HepG2 (cell line): Measurements from ENCODE around the gene MEF2D. TPM values are rescaled to one million over a fixed set of nuclear protein-coding genes. Genes with fewer than 3 reads are reported as not detected.
A peak's percentile ranks its signal among the peaks of the same experiment; 100 is the strongest.

ENCODE experiments used
- HDAC2 ChIP-seq: sonication (generic); formaldehyde crosslinking; IDR thresholded peaks from 2 replicates; pipeline ENCODE4 v1.4.0; 2020; ENCODE audit warnings: missing genetic modification reagents
- HIC2 ChIP-seq: sonication (generic); formaldehyde crosslinking; IDR thresholded peaks from 2 replicates; pipeline ENCODE4 v1.9.0; 2022; ENCODE audit warnings: low read depth, missing genetic modification reagents
- ISL2 ChIP-seq: sonication (generic); formaldehyde crosslinking; IDR thresholded peaks from 2 replicates; pipeline ENCODE4 v1.5.0; 2020; ENCODE audit warnings: missing genetic modification reagents
- NCOR1 ChIP-seq: fragments of 200-600 bp; sonication (generic); IDR thresholded peaks from 2 replicates; pipeline ENCODE4 v1.7.0; 2017; ENCODE audit warnings: antibody characterized with exemption, low read length, borderline replicate concordance
- PHF5A ChIP-seq: IDR thresholded peaks from one replicate; pipeline ENCODE4 v1.6.1; 2018; ENCODE audit warnings: low read depth, missing genetic modification reagents; ENCODE audit not compliant: unreplicated experiment
- RCOR2 ChIP-seq: IDR thresholded peaks from 2 replicates; pipeline ENCODE4 v1.6.1; 2016; ENCODE audit warnings: missing biosample characterization, missing genetic modification reagents
- RNF2 ChIP-seq: fragments of 450-650 bp; conservative IDR thresholded peaks from 2 replicates; pipeline ENCODE4 v1.6.1; 2016; ENCODE audit warnings: low read depth
- RORA ChIP-seq: sonication (generic); formaldehyde crosslinking; IDR thresholded peaks from 2 replicates; pipeline ENCODE4 v1.5.0; 2020; ENCODE audit warnings: mild to moderate bottlenecking, missing genetic modification reagents, moderate library complexity
- TRIM22 ChIP-seq: fragments of 450-650 bp; IDR thresholded peaks from 2 replicates; pipeline ENCODE4 v1.6.1; 2017
- YY1 ChIP-seq: IDR thresholded peaks from 2 replicates; pipeline ENCODE4 v1.6.1; 2011; ENCODE audit warnings: low read length, low read depth, moderate library complexity, mild to moderate bottlenecking; ENCODE audit not compliant: insufficient read depth, insufficient replicate concordance
- ZNF121 ChIP-seq: sonication (generic); formaldehyde crosslinking; IDR thresholded peaks from 2 replicates; pipeline ENCODE4 v1.5.0; 2020; ENCODE audit warnings: mild to moderate bottlenecking, missing genetic modification reagents
- ZNF30 ChIP-seq: sonication (generic); formaldehyde crosslinking; IDR thresholded peaks from 2 replicates; pipeline ENCODE4 v1.5.0; 2020; ENCODE audit warnings: mild to moderate bottlenecking, missing genetic modification reagents
- ZNF567 ChIP-seq: sonication (generic); formaldehyde crosslinking; IDR thresholded peaks from 2 replicates; pipeline ENCODE4 v1.8.1; 2023; ENCODE audit warnings: mild to moderate bottlenecking, missing genetic modification reagents, borderline replicate concordance
- ZNF7 ChIP-seq: IDR thresholded peaks from 2 replicates; pipeline ENCODE4 v1.6.1; 2016; ENCODE audit warnings: missing biosample characterization, missing genetic modification reagents
- ZZZ3 ChIP-seq: sonication (generic); formaldehyde crosslinking; IDR thresholded peaks from 2 replicates; pipeline ENCODE4 v1.4.0; 2020; ENCODE audit warnings: missing genetic modification reagents, mild to moderate bottlenecking, borderline replicate concordance
- polyA plus RNA-seq, 8 experiments: library from polyadenylated mRNA; depleted of rRNA in 3 of 8; stranded (reverse) in 7 of 8; unstranded in 1 of 8; fragments of >200 nt; fragmentation: Illumina TruSeq in 4 of 8; extraction: Trizol in 4 of 8; gene quantifications; 2 replicates each; pipeline versions ENCODE4 v1.2.1 to v1.2.3, GENCODE V29; 2011 to 2016; ENCODE audit warnings: low read depth in 4 of 8, missing spikeins in 1 of 8, mixed read lengths in 1 of 8; ENCODE audit not compliant: insufficient read depth in 1 of 8
- total RNA-seq, 5 experiments: library from RNA; depleted of rRNA; stranded (reverse); fragments of >200 nt; fragmentation: Illumina TruSeq; extraction: Trizol; gene quantifications; 2 replicates each; pipeline ENCODE4 v1.2.3, GENCODE V29; 2016; ENCODE audit warnings: low read depth in 1 of 5
- TF ChIP-seq, protein P1 (sequence below): sonication (generic); formaldehyde crosslinking; IDR thresholded peaks from 2 replicates; pipeline ENCODE4 v1.4.0; 2020; ENCODE audit warnings: missing genetic modification reagents
- TF ChIP-seq, protein P2 (sequence below): sonication (generic); formaldehyde crosslinking; IDR thresholded peaks from 2 replicates; pipeline ENCODE4 v1.4.0; 2020; ENCODE audit warnings: low read depth, missing genetic modification reagents

MEF2D gene
- total and polyA plus RNA-seq, 2 of the 13 experiments (the other 11 are each of a cell fraction or from before 2014, with no cell fraction given) = 1.6 to 3.9 TPM

- TF ChIP-seq TRIM22 (no peak), ZNF30 (CRISPR knock-in tag) (peak; percentile 82), ZZZ3 (CRISPR knock-in tag) (no peak), ZNF7 (no peak), NCOR1 (0 out of 2 replicates have a peak, but pooled peaks have one; percentile 19), RCOR2 (no peak), ISL2 (no peak), HIC2 (peak; percentile 89), ZNF567 (CRISPR knock-in tag) (no peak), RORA (CRISPR knock-in tag) (no peak), YY1 (peak; percentile 33), ZNF121 (CRISPR knock-in tag) (no peak), PHF5A (CRISPR knock-in tag) (no peak), HDAC2 (CRISPR knock-in tag) (peak; percentile 37; the same call in 1 of the 2 replicates), RNF2 (peak; percentile 89)
- TF ChIP-seq, protein P1, sequence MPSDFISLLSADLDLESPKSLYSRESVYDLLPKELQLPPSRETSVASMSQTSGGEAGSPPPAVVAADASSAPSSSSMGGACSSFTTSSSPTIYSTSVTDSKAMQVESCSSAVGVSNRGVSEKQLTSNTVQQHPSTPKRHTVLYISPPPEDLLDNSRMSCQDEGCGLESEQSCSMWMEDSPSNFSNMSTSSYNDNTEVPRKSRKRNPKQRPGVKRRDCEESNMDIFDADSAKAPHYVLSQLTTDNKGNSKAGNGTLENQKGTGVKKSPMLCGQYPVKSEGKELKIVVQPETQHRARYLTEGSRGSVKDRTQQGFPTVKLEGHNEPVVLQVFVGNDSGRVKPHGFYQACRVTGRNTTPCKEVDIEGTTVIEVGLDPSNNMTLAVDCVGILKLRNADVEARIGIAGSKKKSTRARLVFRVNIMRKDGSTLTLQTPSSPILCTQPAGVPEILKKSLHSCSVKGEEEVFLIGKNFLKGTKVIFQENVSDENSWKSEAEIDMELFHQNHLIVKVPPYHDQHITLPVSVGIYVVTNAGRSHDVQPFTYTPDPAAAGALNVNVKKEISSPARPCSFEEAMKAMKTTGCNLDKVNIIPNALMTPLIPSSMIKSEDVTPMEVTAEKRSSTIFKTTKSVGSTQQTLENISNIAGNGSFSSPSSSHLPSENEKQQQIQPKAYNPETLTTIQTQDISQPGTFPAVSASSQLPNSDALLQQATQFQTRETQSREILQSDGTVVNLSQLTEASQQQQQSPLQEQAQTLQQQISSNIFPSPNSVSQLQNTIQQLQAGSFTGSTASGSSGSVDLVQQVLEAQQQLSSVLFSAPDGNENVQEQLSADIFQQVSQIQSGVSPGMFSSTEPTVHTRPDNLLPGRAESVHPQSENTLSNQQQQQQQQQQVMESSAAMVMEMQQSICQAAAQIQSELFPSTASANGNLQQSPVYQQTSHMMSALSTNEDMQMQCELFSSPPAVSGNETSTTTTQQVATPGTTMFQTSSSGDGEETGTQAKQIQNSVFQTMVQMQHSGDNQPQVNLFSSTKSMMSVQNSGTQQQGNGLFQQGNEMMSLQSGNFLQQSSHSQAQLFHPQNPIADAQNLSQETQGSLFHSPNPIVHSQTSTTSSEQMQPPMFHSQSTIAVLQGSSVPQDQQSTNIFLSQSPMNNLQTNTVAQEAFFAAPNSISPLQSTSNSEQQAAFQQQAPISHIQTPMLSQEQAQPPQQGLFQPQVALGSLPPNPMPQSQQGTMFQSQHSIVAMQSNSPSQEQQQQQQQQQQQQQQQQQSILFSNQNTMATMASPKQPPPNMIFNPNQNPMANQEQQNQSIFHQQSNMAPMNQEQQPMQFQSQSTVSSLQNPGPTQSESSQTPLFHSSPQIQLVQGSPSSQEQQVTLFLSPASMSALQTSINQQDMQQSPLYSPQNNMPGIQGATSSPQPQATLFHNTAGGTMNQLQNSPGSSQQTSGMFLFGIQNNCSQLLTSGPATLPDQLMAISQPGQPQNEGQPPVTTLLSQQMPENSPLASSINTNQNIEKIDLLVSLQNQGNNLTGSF (CRISPR knock-in tag) = no peak
- TF ChIP-seq, protein P2, sequence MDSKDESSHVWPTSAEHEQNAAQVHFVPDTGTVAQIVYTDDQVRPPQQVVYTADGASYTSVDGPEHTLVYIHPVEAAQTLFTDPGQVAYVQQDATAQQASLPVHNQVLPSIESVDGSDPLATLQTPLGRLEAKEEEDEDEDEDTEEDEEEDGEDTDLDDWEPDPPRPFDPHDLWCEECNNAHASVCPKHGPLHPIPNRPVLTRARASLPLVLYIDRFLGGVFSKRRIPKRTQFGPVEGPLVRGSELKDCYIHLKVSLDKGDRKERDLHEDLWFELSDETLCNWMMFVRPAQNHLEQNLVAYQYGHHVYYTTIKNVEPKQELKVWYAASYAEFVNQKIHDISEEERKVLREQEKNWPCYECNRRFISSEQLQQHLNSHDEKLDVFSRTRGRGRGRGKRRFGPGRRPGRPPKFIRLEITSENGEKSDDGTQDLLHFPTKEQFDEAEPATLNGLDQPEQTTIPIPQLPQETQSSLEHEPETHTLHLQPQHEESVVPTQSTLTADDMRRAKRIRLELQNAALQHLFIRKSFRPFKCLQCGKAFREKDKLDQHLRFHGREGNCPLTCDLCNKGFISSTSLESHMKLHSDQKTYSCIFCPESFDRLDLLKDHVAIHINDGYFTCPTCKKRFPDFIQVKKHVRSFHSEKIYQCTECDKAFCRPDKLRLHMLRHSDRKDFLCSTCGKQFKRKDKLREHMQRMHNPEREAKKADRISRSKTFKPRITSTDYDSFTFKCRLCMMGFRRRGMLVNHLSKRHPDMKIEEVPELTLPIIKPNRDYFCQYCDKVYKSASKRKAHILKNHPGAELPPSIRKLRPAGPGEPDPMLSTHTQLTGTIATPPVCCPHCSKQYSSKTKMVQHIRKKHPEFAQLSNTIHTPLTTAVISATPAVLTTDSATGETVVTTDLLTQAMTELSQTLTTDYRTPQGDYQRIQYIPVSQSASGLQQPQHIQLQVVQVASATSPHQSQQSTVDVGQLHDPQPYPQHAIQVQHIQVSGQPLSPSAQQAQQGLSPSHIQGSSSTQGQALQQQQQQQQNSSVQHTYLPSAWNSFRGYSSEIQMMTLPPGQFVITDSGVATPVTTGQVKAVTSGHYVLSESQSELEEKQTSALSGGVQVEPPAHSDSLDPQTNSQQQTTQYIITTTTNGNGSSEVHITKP = peak; percentile 55; the same call in 1 of the 2 replicates
Measured at GRCh38 chr1:156504821-156505678, 4.5 kb upstream of the MEF2D start (continued).
